Measurements from ENCODE around the gene PTAFR.

The PTAFR gene

GRCh38 chr1:28175955-28176485 lies 470 bp downstream of the PTAFR start:
- FAIRE-seq = no peak

DNA sequence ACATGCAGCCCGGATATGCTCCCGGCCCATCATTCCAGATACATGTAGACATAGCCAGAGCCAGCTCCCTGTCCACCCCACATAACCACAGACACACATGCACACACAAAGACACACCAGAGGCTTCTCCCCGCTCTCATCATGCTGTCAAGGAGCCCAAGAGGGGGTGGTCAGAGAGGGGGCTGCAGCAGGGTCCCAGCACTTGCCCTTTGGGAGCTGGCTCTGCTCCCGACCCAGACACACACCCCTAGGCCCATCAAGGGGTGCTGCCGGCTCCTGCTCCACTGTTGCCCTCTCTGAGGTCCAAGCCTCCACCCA lies 2.6 kb downstream of the PTAFR start:
- FAIRE-seq = no peak

DNA sequence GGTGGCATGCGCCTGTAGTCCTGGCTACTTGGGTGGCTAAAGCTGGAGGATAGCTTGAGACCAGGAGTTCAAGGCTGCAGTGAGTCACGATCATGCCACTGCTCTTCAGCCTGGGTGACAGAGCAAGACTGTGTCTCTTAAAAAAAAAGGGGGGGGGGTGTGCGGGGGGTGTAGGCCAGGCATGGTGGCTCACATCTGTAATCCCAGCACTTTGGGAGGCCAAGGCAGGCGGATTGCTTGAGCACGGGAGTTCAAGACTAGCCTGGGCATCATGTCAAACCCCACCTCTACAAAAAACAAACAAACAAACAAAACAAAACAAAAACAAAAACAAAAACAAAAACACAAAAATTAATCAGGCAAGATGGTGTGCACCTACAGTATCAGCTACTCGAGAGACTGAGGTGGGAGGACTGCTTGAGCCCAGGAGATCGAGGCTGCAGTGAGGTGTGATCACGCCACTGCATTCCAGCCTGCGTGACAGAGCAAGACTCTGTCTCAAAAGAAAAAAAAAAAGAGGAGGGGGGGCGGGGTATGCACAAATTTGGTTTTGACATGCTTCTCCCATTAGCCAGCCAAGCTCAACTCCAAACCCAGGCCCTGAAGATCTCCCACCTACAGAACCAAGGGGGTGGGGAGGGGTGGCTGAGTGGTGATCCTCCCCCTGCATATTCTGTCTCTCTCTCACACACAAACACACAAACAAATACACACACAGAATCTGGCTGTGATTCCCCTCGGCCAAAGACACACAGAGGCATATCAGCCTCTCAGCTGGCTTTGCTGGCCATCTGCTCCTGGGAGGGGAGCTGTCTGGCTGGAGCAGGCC lies 3.1 kb downstream of the PTAFR start:
- FAIRE-seq = no peak

DNA sequence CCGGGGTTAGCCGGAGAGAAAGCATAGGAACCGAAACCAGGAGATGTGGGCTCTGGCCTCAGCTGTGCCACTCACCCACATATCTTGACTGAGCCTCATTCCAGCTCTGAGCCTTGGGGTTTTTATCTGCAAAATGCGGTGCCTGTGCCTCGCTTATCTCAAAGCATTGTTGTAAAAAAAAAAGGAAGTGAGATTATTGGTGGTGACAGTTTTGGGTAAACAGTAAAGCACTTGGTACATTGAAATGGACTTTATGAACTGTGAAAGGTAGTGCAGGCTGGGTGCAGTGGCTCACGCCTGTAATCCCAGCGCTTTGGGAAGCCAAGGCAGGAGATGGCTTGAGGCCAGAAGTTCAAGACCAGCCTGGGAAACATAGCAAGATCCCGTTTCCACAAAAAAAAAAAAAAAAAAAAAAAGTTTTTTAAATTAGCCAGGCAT lies 3.8 kb downstream of the PTAFR start:
- FAIRE-seq = no peak

DNA sequence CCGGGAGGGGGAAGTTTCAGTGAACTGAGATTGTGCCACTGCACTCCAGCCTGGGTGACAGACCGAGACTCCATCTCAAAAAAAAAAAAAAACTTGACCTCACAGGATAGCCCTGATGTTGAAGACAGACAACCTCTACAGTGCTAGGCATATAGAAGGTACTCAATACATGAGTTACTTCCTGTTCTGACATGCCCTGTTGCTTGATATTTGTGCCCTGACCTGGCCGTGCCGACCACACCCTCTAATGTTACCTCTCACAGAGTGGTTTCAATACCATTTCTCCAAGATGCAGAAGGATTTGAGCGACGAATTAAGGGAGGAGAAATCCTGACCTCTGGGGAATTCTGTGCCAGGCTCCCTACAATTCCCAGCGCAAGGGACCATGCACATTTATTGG lies 5.2 kb downstream of the PTAFR start:
- no peak for FAIRE-seq

DNA sequence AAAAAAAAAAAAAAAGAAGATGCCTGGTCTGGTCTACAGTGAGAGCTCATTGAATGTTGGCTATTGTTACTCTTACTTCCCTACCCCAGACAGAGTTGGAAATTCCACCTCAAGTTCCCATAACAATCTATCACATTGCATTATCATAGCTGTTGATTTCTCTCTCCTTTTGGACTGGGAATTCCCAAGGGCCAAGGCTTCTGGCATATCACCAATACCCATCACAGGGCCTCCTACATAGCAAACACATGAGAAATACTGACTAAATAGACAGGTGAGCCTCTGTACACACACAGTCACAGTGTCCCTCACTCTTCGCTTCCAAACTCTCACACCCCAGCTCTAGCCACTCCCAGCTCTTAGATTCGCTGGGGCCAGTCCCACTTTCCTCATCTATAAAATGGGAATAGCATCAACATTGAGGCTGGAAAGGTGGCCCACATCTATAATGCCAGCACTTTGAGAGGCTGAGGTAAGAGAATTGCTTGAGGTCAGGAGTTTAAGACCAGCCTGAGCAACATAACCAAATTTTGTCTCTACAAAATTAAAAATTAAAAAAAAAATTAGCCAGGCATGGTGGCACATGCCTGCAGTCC lies 6.4 kb downstream of the PTAFR start:
- no peak for FAIRE-seq

- no peak for FAIRE-seq
These were observed 12.9 kb downstream of the PTAFR start for GRCh38 chr1:28163496-28164161.

- FAIRE-seq = no peak
These were observed 14.3 kb downstream of the PTAFR start for GRCh38 chr1:28162151-28162550.

GRCh38 chr1:28161751-28162150 lies 14.7 kb downstream of the PTAFR start:
- FAIRE-seq = no peak

- no peak for FAIRE-seq
These were observed 15.7 kb downstream of the PTAFR start for GRCh38 chr1:28160782-28161266.

DNA sequence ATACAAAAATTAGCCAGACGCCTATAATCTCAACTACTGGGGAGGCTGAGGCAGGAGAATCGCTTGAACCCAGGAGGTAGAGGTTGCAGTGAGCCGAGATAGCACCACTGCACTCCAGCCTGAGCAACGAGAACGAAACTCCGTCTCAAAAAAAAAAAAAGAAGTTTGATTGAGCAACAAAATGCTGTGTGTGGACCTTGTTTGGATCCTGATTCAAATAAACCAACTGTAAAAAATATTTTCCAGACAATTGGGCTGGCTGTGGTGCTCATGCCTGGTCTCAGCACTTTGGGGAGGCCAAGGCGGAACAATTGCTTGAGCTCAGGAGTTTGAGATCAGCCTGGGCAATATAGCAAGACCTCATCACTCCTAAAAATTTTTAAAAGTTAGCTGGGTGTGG lies 16.8 kb downstream of the PTAFR start:
- no peak for FAIRE-seq

- FAIRE-seq = no peak
These were observed 17.2 kb downstream of the PTAFR start for GRCh38 chr1:28159243-28159642.

DNA sequence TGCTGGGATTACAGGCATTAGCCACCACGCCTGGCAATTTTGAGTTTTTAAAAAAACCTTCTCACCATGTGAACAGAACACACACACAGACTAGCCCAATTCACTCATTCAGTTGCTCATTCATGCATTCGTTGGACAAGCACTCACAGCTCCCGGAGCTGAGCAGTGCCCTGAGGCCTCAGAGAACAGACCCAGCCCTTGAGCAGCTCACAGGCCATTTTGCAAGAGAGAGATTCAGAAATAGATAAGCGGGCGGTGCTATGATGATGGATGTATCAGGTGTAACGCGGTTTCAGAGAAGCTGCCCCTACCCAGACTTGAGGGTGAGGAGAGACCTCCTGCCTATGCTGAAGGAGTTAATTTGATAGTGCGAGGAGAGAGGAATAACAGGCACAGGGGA lies 18.6 kb downstream of the PTAFR start:
- FAIRE-seq = no peak

DNA sequence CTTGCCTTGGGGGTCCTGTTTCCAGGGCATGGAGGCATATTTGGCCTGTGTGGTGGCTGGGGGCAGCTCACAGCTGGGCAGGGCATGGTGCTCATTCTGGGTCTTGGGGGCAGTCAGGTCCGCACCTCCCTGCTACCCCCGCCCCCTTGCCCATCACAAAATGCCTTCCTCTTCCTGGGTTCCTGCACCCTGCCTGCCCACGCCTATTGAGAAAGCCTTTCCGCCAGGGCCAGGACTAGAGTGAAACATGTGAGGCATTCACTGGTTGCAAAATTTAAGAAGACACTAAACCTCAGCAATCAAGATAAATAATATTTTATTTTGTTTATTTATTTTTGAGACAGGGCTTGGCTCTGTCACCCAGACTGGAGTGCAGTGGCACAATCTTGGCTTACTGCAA lies 19.7 kb downstream of the PTAFR start:
- FAIRE-seq = no peak

GRCh38 chr1:28155628-28156027 lies 20.9 kb downstream of the PTAFR start:
- FAIRE-seq = no peak

DNA sequence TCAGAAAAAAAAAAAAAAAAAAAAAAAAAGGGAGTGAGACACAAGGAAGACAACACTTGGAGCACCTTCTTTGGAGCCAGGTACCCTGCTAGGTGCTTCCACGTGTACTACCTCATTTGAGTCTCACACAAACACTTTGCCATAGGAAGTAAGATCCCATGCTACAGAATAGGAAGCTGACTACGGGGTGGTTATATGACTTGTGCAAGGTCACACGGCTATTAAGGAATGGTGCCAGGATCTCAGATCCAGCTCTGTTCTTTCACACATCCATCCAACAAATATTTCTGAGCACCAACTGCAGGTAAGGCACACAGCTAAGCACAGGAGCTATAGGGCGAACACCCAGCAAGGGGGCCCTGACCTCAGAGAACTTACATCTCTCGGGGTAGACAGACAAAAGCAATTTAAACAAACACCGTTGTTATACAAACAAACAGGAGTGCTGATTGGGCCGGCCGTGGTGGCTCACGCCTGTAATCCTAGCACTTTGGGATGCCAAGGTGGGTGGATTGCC lies 22.4 kb downstream of the PTAFR start:
- FAIRE-seq = no peak

- FAIRE-seq = no peak
These were observed 26.2 kb downstream of the PTAFR start for GRCh38 chr1:28150125-28150780.

DNA sequence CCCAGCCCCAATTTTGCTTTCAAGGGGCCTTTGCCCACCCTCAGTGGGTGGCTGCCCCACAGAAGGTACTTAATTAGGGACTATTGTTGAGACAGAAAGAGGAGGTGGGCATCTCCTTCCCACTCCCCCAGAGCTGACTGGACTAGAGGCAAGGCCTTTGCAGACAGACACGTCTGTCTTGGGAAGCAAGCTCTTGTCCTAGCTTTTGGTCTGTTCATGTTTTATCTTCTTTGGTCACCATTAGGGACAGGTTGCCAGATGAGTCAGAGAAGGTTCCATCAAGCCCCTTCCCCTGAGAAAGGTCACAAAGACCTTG lies 27.7 kb downstream of the PTAFR start:
- no peak for FAIRE-seq

DNA sequence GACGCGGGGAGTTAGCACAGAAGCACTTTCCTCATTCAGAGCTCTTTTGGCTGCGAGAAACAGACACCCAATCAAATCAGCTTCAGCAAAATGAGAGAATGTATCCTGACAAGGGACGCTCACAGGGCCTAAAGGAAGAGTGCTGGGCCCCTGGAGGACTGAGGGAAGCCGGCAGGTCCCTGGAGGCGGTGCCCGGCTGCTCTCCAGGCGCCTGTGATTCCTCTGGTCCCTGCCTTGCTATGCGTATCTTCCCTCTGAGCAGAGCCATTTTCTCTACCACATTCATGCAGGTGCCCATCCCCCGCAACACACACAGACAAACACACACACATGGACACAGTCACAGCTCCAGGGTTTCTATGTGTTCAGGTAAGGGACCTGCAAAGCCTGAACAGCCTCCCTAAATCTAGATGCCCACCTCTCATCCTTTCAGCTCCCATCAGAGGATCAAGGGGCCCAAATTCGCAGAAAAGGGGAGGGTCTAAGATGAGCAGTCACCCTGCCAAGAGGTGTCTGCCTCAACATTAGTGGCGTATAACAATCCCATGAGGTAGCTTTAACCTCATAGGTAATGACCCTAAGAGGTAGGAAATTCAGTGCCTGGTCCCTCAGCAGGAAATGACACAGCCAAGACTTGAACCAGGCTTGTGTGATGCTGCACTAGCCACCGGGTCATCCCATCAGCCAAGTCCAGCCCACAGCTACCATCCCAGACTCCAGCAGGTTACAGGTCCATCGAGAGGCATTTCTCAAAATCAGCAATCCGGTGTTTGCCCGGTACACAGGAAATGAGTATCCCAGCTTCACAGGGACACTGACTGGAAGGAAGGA lies 29.0 kb downstream of the PTAFR start:
- no peak for FAIRE-seq

DNA sequence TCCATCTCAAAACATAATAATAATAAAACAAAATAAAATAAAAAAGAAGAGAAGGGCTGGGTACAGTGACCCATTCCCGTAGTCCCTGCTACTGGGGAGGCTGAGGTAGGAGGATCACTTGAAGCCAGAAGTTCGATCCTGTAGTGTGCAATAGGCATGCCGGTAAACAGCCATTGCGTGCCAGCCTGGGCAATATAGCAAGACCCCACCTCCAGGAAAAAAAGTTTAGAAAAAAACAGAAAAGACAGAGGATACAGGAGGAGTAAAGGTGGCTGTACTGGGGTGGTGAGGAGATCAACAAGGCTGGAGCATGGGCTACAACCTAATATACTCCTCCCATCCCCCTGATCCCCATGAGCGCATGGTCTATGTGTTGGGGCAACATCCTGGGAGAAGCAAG lies 30.8 kb downstream of the PTAFR start:
- no peak for FAIRE-seq

- FAIRE-seq = no peak
These were observed 32.0 kb downstream of the PTAFR start for GRCh38 chr1:28144203-28145135.

Measured in endometrium (tissue), 2 donors.